ENCODE results near the gene DENND1A. TPM values are rescaled to one million over a fixed set of nuclear protein-coding genes. Genes with fewer than 3 reads are reported as not detected.

Gene DENND1A
- total and polyA plus RNA-seq, 2 of the 13 experiments (the other 11 are each of a cell fraction or from before 2014, with no cell fraction given), result 14.8 to 30.1 TPM

DNA sequence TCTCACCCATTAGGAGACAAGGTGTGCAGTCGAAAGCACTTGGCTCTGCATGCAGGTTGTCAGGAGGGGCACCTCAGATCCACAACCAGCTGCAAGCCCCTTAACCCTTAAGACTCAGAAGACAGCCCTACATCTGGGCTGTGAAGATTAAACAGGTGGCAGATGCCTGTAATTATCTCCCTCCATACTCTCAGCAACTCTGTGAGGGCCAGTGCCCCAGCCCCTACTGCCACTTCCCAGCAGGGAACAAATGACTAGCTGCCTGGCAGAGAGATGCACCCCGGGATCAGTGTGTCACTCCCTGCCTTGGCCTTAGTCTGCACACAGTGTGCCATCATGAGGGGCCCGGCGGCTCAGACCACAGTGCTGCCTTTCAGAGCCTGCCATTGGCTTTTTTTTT, 532.0 kb downstream of the DENND1A start:
- FAIRE-seq, result no peak
- ChIA-PET CTCF (ENCODE audit: low intra/inter-chr PET ratio, low total read pairs) (no interaction called here), POLR2A (no interaction called here)
- Histone ChIP-seq H3K9me3 (ENCODE audit: low read length) (no peaks in the 10 kb centered on the region), H3K79me2 (ENCODE audit: insufficient read depth, low read length) (no peaks in the 10 kb centered on the region), H3K4me3 (replicated peaks in 1 of 3; ENCODE audit: insufficient read depth in 1 of 3, low read depth in 2 of 3, low read length in 3 of 3) (no peak overlapping the region), H3K36me3 (replicated peaks in 1 of 2; ENCODE audit: control insufficient read depth in 1 of 2, insufficient read depth in 2 of 2, low read length in 2 of 2) (peaks cover 0 to 5% of the 10 kb centered on the region in 2 experiments; a peak in 3 of 5 replicates), H3K27ac (ENCODE audit: extremely low read length, insufficient read depth, low read length) (no peak overlapping the region), H3K4me1 (ENCODE audit: insufficient read depth, low read length) (no peaks in the 10 kb centered on the region), H2AFZ (ENCODE audit: low read length) (no peak overlapping the region), H3K9ac (ENCODE audit: insufficient read depth, low read depth, low read length) (no peak overlapping the region), H3K27me3 (ENCODE audit: control insufficient read depth in 1 of 2, insufficient read depth in 2 of 2, low read length in 2 of 2) (no peaks in the 10 kb centered on the region), H4K20me1 (ENCODE audit: insufficient read depth, low read length) (no peaks in the 10 kb centered on the region), H3K4me2 (ENCODE audit: low read depth, low read length) (no peak overlapping the region)
- no peak for DNase-seq (ENCODE audit: low spot score)
- WGBS (ENCODE audit: low lambda C conversion rate), result 98% methylated on average over 4 of the region's 4 CpGs
- ATAC-seq, result no peak
- TF ChIP-seq, protein P1, sequence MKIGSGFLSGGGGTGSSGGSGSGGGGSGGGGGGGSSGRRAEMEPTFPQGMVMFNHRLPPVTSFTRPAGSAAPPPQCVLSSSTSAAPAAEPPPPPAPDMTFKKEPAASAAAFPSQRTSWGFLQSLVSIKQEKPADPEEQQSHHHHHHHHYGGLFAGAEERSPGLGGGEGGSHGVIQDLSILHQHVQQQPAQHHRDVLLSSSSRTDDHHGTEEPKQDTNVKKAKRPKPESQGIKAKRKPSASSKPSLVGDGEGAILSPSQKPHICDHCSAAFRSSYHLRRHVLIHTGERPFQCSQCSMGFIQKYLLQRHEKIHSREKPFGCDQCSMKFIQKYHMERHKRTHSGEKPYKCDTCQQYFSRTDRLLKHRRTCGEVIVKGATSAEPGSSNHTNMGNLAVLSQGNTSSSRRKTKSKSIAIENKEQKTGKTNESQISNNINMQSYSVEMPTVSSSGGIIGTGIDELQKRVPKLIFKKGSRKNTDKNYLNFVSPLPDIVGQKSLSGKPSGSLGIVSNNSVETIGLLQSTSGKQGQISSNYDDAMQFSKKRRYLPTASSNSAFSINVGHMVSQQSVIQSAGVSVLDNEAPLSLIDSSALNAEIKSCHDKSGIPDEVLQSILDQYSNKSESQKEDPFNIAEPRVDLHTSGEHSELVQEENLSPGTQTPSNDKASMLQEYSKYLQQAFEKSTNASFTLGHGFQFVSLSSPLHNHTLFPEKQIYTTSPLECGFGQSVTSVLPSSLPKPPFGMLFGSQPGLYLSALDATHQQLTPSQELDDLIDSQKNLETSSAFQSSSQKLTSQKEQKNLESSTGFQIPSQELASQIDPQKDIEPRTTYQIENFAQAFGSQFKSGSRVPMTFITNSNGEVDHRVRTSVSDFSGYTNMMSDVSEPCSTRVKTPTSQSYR (CRISPR knock-in tag; IDR thresholded peaks at IDR 0.05; ENCODE audit: borderline replicate concordance), result no peak
- no peak for TF ChIP-seq CCAR2 (optimal IDR thresholded peaks at IDR 0.05; ENCODE audit: low read depth, low read length)
- no peak for TF ChIP-seq MEIS2 (CRISPR knock-in tag; IDR thresholded peaks at IDR 0.05)
- TF ChIP-seq ZMYM2 (CRISPR knock-in tag; IDR thresholded peaks at IDR 0.05), result no peak
- no peak for TF ChIP-seq ZIK1 (CRISPR knock-in tag; IDR thresholded peaks at IDR 0.05; ENCODE audit: borderline replicate concordance, low read depth)
- no peak for TF ChIP-seq RBAK (CRISPR knock-in tag; IDR thresholded peaks at IDR 0.05)
- TF ChIP-seq ZNF660 (CRISPR knock-in tag; IDR thresholded peaks at IDR 0.05; ENCODE audit: borderline replicate concordance, low read depth), result no peak
- TF ChIP-seq GRHL1 (CRISPR knock-in tag; conservative IDR thresholded peaks at IDR 0.05), result no peak
- TF ChIP-seq ATRX (CRISPR knock-in tag; IDR thresholded peaks at IDR 0.05; ENCODE audit: borderline replicate concordance), result no peak
- no peak for TF ChIP-seq XBP1 (CRISPR knock-in tag; IDR thresholded peaks at IDR 0.05)
- TF ChIP-seq ISX (CRISPR knock-in tag; conservative IDR thresholded peaks at IDR 0.05), result no peak
- in situ Hi-C loops (cut with HindIII; ENCODE audit: extremely low pct_ligation_motif_present, low pct_unique_long_range_greater_than_20kb), result no loop called here
- intact Hi-C loops (cut with micrococcal nuclease; ENCODE audit: unreplicated experiment), result no loop called here
- BruUV-seq (replicated peaks), result no TSS peak
